T-helper 1 cell treated with Interleukin-12 subunit alpha and Interleukin-12 subunit beta and Interleukin-4 antibody, amounts not matched to agents 30 μg/mL and 1 μg/mL, for 36 hours (primary cell): ENCODE results near the gene KRTAP3-3.
"Not testable (repeated sequence)": the region's sequence is repeated elsewhere in the genome, so short reads cannot be mapped to it uniquely, and the experiment has no call there.

Experiments used
- H3K27ac Mint-ChIP-seq: one replicate; pipeline ENCODE4 v1.8.0; 2021; ENCODE audit warnings: mild to moderate bottlenecking, mixed read lengths
- H3K27me3 Mint-ChIP-seq: one replicate; pipeline ENCODE4 v1.8.0; 2021; ENCODE audit warnings: low read depth, mixed read lengths
- H3K36me3 Mint-ChIP-seq: one replicate; pipeline ENCODE4 v1.8.0; 2021; ENCODE audit warnings: low read depth, mixed read lengths
- H3K4me1 Mint-ChIP-seq: one replicate; pipeline ENCODE4 v1.8.0; 2021; ENCODE audit warnings: low read depth, mixed read lengths
- H3K4me3 Mint-ChIP-seq: one replicate; pipeline ENCODE4 v1.8.0; 2021; ENCODE audit warnings: mild to moderate bottlenecking, moderate library complexity, mixed read lengths
- H3K9me3 Mint-ChIP-seq: one replicate; pipeline ENCODE4 v1.8.0; 2021; ENCODE audit warnings: mixed read lengths

Gene KRTAP3-3

DNA sequence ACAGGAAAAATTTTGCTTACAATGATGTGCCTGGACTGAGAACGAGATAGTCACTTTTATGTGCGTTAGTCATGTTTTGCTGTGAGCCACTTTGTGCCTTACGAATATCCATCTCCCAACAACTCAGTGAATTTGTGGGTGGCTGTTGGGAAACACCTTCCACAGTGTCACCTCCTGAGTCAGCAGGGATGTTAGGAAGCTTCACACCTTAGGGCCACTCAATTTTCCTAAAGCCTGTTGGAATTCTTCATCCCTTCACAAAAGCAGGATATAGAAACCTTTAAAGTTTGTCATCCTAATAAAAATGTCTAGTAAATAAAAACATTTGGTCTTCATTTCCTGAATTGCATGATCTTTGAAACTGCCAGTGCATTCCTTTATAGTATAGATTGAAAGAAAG is 19.2 kb upstream of the KRTAP3-3 start:
- no peak overlapping the region for H3K27ac Mint-ChIP-seq
- H3K27me3 Mint-ChIP-seq, result peaks cover 12% of the 10 kb centered on the region
- no peaks in the 10 kb centered on the region for H3K36me3 Mint-ChIP-seq
- no peak overlapping the region for H3K4me3 Mint-ChIP-seq
- no peaks in the 10 kb centered on the region for H3K9me3 Mint-ChIP-seq
- H3K4me1 Mint-ChIP-seq, result no peaks in the 10 kb centered on the region

DNA sequence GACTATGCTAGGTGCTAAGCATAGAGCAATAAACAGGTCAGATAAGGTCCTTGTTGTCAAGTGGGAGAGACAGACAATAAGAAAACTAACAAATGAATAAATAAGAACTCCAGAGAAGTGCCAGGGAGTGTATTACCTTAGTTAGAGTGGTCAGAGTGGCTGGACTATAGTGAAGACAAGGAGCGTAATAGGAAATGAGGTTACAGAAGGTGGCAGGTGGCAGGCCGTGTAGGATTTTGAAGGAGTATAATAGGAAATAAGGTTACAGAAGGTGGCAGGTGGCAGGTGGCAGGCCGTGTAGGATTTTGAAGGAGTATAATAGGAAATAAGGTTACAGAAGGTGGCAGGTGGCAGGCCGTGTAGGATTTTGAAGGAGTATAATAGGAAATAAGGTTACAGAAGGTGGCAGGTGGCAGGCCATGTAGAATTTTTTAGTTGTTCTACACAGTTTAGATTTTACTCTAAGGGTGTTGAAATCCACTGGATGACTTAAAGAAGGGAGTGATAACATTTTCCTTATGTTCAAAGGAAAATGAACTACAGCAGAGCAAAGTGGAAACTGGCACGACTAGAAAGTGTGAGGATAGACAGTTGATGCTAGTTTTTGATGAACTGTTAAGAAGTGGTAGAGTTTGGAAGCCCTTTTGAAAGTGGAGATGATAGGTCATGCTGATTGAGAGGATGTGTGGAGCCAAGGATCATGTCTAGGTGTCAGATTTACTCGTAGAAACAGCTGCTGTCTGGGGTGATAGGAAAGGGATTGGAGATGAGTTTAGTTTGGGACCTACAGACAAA is 18.6 kb upstream of the KRTAP3-3 start:
- Mint-ChIP-seq H3K4me1 (no peaks in the 10 kb centered on the region), H3K9me3 (no peaks in the 10 kb centered on the region), H3K36me3 (no peaks in the 10 kb centered on the region), H3K4me3 (no peak overlapping the region), H3K27me3 (peaks cover 9% of the 10 kb centered on the region), H3K27ac (no peak overlapping the region)

DNA sequence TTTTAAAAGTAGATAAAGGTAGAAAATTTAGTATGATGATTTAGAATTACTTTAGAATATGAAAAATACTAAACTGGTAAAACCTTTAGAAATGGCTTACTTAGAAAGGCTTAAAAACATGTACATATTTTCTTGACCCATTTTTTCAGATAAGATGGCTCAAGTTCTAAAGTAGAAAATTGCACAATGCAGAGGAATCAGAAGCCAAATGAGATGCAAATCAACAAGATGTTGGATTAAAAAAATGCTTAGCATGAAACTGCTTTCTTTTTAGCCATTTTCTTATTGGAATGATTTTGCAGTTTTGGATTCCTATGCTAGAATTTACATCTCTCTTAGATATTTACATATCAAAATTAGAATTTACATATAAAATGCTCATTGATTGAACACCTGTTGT is 16.5 kb upstream of the KRTAP3-3 start:
- H3K4me1 Mint-ChIP-seq, result no peaks in the 10 kb centered on the region
- peaks cover 11% of the 10 kb centered on the region for H3K27me3 Mint-ChIP-seq
- H3K27ac Mint-ChIP-seq, result no peak overlapping the region
- H3K4me3 Mint-ChIP-seq, result no peak overlapping the region
- no peaks in the 10 kb centered on the region for H3K36me3 Mint-ChIP-seq
- no peaks in the 10 kb centered on the region for H3K9me3 Mint-ChIP-seq

DNA sequence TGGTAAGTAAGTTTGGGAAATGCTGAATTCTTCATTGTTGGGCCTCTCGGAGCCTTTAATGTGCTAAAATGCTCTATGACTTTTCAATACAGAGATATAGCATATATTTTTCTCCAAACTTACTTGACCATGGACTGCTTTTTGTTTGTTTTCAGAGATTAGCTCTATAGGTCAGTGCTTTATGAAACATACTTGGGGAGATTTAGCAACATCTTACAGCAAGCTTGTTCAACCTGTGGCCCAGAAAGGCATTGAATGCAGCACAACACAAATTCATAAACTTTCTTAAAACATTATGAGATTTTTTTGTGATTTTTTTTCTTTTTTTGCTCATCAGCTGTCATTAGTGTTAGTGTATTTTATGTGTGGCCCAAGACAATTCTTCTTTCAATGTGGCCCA is 16.0 kb upstream of the KRTAP3-3 start:
- no peaks in the 10 kb centered on the region for H3K36me3 Mint-ChIP-seq
- H3K4me3 Mint-ChIP-seq, result no peak overlapping the region
- H3K27me3 Mint-ChIP-seq, result peaks cover 11% of the 10 kb centered on the region
- no peaks in the 10 kb centered on the region for H3K9me3 Mint-ChIP-seq
- no peak overlapping the region for H3K27ac Mint-ChIP-seq
- H3K4me1 Mint-ChIP-seq, result no peaks in the 10 kb centered on the region

DNA sequence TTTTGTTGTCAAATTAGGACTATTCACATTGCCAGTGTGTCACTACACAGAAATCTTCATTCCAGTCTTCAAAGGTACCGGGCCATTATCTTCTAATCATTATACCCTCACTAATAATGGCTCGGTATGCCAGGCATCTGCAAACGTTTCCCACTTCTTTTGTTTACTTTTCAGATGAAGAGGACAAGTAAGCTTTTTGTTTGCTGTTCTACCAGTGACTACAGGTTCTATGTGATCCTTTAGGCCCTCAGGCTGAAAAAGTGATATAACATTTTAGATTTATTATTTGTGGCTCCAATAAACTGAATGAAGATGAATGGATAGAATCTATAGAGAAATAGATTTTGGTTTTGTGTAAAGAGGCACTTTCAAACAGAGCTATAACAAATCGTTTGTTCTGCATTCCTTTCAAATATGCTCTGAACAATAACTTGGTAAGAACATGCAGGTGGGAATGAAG is 15.4 kb upstream of the KRTAP3-3 start:
- no peaks in the 10 kb centered on the region for H3K4me1 Mint-ChIP-seq
- no peaks in the 10 kb centered on the region for H3K36me3 Mint-ChIP-seq
- H3K27me3 Mint-ChIP-seq, result peaks cover 11% of the 10 kb centered on the region
- no peak overlapping the region for H3K27ac Mint-ChIP-seq
- H3K4me3 Mint-ChIP-seq, result no peak overlapping the region
- no peaks in the 10 kb centered on the region for H3K9me3 Mint-ChIP-seq

DNA sequence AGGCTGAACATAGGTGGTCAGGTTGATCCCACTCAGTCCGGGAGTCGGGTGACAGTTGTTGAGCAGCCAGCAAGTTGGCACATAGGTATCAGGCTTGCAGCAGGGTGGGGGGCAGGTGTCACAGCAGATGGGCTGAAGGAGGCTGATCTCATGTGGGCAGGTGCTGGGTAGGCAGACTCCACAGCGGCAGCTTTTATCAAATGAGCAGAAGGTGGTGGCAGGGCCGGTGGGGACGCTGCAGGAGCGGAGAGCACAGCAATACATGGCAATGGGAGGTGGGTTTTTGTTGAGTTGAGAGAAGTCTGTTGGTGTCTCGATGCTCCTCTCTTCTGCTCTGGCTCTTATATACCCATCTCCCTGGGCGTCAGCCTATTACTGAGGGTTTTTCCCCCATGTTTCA is 14.8 kb upstream of the KRTAP3-3 start, which contains the start of gene KRTAP3-1:
KRTAP3-1 (minus strand) TSS at position 318 of the 400 bp plus-strand sequence; CDS start at position 264, 54 bp downstream.
- Mint-ChIP-seq H3K4me3 (no peak within 1 kb of the TSS), H3K4me1 (no peaks in the 10 kb centered on the region)

DNA sequence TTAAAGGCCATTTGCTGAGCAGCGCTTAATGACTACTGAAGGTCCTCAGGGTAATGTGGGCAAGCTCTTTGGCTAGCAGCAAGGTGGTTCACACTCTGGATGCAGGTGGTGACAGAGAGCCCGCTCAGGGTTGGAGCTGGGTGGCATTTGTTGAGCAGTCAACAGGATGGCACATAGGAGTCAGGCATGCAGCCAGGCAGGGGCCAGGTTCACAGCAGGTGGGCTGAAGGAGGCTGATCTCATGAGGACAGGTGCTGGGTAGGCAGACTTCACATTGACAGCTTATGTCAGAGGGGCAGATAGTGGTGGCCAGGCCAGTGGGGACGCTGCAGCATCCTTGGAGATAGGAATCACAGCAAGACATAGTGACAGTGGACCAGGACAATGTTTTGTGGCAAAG is 10.4 kb upstream of the KRTAP3-3 start:
- no peaks in the 10 kb centered on the region for H3K36me3 Mint-ChIP-seq
- no peaks in the 10 kb centered on the region for H3K9me3 Mint-ChIP-seq
- no peaks in the 10 kb centered on the region for H3K4me1 Mint-ChIP-seq
- H3K27me3 Mint-ChIP-seq, result peaks cover 3% of the 10 kb centered on the region
- H3K4me3 Mint-ChIP-seq, result no peak overlapping the region
- H3K27ac Mint-ChIP-seq, result no peak overlapping the region

More for the DNA sequence above, 14.8 kb upstream of the KRTAP3-3 start, which contains the start of gene KRTAP3-1:
- H3K27me3 Mint-ChIP-seq, result peaks cover 11% of the 10 kb centered on the region
- H3K36me3 Mint-ChIP-seq, result no peaks in the 10 kb centered on the region
- no peak within 1 kb of the TSS for H3K27ac Mint-ChIP-seq
- no peaks in the 10 kb centered on the region for H3K9me3 Mint-ChIP-seq

DNA sequence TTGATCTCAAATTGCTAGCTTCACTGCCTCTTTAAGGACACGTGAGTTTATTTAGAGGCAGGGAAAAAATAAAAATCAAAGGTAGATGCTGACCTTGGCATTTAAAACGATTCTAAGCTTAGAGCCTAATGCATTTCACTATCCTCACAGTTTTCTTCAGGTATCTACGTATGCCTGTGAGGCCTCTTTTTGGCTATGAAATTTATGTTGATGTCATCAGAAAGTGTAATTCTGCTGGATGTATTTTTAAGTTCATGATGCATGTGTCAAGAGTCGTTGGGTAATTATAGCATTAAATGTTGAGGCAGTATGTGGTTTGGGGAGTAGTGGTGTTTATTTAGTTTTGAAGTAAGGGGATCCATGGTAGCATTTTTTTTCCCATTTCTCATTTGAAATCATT is 10.0 kb upstream of the KRTAP3-3 start:
- Mint-ChIP-seq H3K9me3 (no peaks in the 10 kb centered on the region), H3K27me3 (peaks cover 3% of the 10 kb centered on the region), H3K4me3 (no peak overlapping the region)

DNA sequence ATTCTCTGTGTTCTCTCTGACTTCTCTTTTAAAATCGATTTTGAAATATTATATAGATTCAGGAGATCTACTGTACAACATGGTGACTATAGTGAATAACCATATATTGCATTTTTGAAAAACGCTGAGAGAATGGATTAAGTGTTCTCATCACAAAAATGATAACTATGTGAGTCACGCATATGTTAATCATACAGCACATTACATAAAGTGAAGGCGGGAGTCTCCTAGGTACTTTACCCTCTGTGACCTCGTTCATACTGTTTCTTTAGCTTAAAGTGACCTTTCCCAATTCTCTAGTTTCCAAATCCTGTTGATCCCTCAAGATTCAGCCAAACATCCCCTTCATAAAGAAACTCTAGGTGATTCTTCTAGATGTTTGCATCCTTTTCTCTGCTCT is 8.8 kb upstream of the KRTAP3-3 start:
- Mint-ChIP-seq H3K27me3 (peaks cover 10% of the 10 kb centered on the region), H3K4me3 (no peak overlapping the region), H3K4me1 (no peaks in the 10 kb centered on the region), H3K27ac (no peak overlapping the region), H3K9me3 (no peaks in the 10 kb centered on the region), H3K36me3 (no peaks in the 10 kb centered on the region)

More for the DNA sequence above, 10.0 kb upstream of the KRTAP3-3 start:
- Mint-ChIP-seq H3K4me1 (no peaks in the 10 kb centered on the region), H3K36me3 (no peaks in the 10 kb centered on the region), H3K27ac (no peak overlapping the region)

DNA sequence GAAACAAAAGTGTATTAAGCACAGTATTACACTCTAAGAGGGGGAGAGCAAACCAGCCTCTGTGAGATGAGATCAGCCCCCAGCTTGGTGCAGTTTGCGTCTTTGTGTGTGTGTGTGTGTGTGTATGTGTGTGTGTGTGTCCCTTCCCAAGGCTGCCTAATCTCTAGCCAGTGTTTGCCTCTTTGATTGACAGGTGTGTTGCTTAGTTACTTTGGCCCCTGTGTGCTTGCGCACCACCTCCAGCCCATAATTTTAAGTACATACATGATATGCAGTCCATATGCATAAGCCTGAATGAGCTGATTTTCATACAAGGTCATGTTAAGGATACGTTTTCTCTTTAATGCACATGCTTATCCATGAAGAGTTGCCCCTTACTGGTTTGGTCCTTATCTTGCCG is 7.8 kb upstream of the KRTAP3-3 start:
- Mint-ChIP-seq H3K36me3 (no peaks in the 10 kb centered on the region), H3K9me3 (no peaks in the 10 kb centered on the region), H3K4me1 (no peaks in the 10 kb centered on the region), H3K27me3 (peaks cover 18% of the 10 kb centered on the region), H3K27ac (no peak overlapping the region), H3K4me3 (no peak overlapping the region)

DNA sequence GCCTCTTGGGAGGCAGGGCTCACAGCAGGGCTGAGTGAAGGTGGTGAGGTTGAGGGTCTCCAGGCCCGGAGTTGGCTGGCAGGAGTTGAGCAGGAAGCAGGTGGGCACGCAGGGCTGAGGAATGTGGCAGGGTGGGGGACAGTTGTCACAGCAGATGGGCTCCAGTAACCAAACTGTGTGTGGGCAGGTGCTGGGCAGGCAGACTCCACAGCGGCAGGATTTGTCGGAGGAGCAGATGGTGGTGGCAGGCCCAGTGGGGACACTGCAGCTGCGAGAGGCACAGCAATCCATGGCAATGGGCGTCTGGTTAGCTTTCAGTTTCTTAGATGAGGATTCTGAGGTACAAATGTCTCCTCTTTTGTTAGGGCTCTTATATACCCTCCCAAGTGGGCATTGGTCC is 5.6 kb upstream of the KRTAP3-3 start, which contains the start of gene KRTAP3-2:
KRTAP3-2 (minus strand) TSS at position 344 of the 400 bp plus-strand sequence; CDS start at position 291, 53 bp downstream.
- H3K36me3 Mint-ChIP-seq, H3K27ac Mint-ChIP-seq, H3K4me3 Mint-ChIP-seq, H3K4me1 Mint-ChIP-seq, H3K9me3 Mint-ChIP-seq: not testable (repeated sequence)
- peaks cover 25% of the 10 kb centered on the region for H3K27me3 Mint-ChIP-seq

DNA sequence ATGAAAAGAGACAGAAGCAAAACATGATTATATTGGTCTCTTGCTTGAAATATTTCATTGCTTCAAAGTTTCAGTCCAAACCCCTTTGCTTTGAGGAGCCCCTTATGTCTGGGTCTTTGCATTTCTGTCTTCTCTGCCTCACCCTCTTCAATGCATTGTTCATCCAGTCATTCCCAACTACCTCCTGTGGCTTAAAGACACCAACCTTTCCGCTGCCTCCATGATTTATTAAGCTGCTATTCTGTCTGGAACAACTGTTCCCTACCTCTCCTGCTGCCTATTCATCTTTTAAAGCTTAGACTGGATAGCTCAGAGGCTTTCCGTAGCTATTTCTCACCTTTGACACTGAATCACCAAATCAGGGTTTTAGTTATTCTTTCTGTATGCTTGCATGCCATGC is 3.4 kb upstream of the KRTAP3-3 start:
- H3K4me1 Mint-ChIP-seq, result no peaks in the 10 kb centered on the region
- H3K9me3 Mint-ChIP-seq, result no peaks in the 10 kb centered on the region
- no peaks in the 10 kb centered on the region for H3K36me3 Mint-ChIP-seq
- no peak overlapping the region for H3K4me3 Mint-ChIP-seq
- peaks cover 36% of the 10 kb centered on the region for H3K27me3 Mint-ChIP-seq
- no peak overlapping the region for H3K27ac Mint-ChIP-seq

DNA sequence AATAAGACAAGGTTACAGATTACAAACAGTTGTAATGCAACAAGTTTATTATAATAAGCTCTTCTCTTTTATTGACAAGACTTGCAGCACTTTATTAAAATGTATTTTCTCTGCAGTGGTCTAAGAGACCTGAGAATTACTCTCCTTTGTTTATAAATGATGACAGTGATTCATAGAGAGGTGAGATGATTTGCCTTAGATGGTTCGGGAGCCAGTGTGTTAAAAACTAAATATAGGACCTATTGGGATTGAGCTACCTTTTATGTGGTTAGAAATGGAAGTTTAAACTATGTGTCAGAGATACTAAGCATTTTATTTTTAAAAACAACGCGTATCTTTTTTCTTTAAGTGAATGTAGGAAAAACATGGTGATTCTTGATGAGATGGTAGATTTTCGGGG is 2.9 kb upstream of the KRTAP3-3 start:
- H3K27ac Mint-ChIP-seq, result no peak overlapping the region
- no peaks in the 10 kb centered on the region for H3K4me1 Mint-ChIP-seq
- no peak overlapping the region for H3K4me3 Mint-ChIP-seq
- no peaks in the 10 kb centered on the region for H3K36me3 Mint-ChIP-seq
- no peaks in the 10 kb centered on the region for H3K9me3 Mint-ChIP-seq
- H3K27me3 Mint-ChIP-seq, result peaks cover 41% of the 10 kb centered on the region

DNA sequence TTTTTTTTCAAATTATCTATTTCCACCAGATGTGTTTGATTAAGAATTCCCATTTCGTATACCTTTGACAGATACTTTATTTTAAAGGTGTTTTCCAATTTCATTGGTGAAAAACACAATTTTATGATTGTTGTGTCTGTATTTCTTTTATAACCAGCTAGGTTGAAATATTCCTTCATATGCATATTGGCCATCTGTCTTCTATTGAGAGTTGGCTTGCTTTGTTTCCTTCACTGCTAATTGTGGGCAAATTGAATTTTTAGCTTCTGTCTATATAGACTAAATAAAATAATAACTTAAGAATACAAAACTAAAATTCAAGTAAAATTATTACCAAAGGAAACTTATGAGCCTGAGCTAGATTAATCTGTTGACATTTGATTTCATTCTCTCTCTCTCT is 1.2 kb upstream of the KRTAP3-3 start:
- no peaks in the 10 kb centered on the region for H3K36me3 Mint-ChIP-seq
- no peak overlapping the region for H3K4me3 Mint-ChIP-seq
- no peak overlapping the region for H3K27ac Mint-ChIP-seq
- no peaks in the 10 kb centered on the region for H3K4me1 Mint-ChIP-seq
- peaks cover 48% of the 10 kb centered on the region for H3K27me3 Mint-ChIP-seq
- H3K9me3 Mint-ChIP-seq, result no peaks in the 10 kb centered on the region

DNA sequence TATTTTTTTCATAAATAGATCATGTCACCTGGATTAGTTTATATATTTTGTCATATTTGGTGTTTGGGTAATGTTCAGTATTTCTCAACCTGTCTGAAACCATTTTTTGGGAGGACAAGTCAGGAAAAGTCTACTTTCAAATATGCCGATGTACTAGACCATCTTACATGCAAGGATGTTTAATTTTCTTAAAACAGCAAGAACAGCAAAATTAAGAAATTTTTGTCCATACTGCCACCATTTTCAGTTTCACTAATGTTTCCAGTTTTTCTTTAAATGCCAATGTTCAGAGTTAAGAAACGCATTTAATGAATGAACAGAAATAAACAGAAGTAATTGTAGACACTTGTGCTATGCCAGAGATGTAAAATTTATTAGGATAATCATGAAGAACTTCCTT is 880 bp downstream of the KRTAP3-3 start:
- no peaks in the 10 kb centered on the region for H3K9me3 Mint-ChIP-seq
- no peaks in the 10 kb centered on the region for H3K4me1 Mint-ChIP-seq
- H3K27me3 Mint-ChIP-seq, result peaks cover 41% of the 10 kb centered on the region
- no peak overlapping the region for H3K4me3 Mint-ChIP-seq
- no peaks in the 10 kb centered on the region for H3K36me3 Mint-ChIP-seq
- H3K27ac Mint-ChIP-seq, result no peak overlapping the region
